ENCODE data around the gene ZMYND8.

- TF ChIP-seq CTCF (IDR thresholded peaks at IDR 0.05), result no peak
- no peak for TF ChIP-seq TCF7L2 (IDR thresholded peaks at IDR 0.05; ENCODE audit: low read depth, low read length)
- TF ChIP-seq POLR2AphosphoS5 (IDR thresholded peaks at IDR 0.05; ENCODE audit: low read depth, low read length), result no peak
These were observed 155.3 kb downstream of the ZMYND8 start for GRCh38 chr20:47201074-47201730.

Measured in Panc1 (cell line).